GM18873 (cell line): Measurements from ENCODE around the gene SPTBN5.

Source experiments
- ATAC-seq: cut with Tn5 transposase; IDR thresholded peaks from one replicate; pipeline ENCODE4 v1.9.1; 2021; ENCODE audit warnings: mild to moderate bottlenecking, moderate library complexity, moderate number of reproducible peaks; ENCODE audit not compliant: unreplicated experiment, low FRiP score

Gene SPTBN5

DNA sequence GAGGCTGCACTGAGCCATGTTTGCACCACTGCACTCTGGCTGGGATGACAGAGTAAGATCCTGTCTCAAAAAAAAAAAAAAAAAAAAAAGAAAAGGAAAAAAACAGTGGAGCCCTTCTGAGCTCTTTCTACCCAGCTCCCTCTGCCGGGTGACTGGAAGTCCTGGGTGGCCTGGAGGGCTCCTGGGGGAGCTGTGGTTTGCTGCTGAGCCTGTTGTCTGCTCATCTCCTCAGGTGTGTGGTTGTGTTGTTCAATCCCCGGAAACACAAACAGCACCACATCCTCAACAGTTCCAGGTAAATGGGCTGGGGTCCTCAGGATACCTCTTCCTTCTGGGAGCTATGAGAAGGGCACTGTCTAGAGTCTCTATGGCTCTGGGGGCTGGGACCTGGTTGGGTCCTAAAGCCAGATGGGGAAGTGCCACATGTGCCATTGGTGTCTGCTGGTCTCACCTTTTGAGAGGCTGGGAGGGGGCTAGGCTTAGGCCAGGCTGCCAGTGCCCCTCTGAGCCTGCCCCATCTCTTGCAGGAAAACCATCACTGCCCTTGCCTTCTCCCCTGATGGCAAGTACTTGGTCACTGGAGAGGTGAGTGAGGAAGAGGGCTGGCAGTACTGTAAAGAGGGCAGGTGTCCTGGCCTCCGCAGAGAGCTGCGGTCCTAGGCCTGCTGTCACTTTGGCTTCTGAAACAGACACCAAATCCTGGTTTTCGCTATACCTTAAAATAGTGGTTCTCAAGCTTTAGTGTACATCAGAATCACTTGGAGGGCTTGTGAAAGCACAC is 83.0 kb downstream of the SPTBN5 start:
- ATAC-seq: no peak

DNA sequence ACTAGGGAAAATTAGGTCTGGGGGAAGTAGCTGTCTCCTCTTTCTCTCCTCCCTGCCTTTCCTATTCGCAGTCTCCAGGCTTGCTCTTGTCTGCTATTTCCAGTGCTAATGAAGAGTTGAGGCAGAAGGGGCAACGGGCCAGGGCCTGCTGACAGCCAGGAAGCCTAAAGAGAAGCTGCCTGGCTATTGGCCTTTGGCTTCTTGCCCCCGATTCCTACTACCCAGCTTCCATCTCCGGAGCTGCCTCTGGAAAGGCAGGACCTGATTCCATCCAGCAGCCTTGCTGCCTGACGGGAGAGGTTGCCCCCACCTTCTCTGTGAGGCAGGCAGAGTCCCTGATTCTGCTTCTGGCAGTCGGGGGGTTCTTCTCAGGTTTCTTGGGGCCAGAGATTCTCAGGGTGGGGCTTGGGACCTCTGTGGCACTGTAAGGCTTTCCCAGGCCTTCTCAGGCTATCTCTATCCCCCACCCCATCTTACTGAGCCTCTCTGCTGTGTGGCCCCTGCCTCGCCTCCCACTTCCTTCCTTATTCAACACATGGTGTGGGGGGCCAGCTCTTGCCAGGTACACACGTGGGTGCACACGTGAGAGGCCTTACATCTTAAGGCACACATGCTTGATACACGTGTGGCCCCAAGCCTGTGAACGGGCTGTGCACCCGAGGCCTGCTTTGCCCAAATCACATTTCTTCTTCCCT is 84.2 kb downstream of the SPTBN5 start:
- no peak for ATAC-seq

DNA sequence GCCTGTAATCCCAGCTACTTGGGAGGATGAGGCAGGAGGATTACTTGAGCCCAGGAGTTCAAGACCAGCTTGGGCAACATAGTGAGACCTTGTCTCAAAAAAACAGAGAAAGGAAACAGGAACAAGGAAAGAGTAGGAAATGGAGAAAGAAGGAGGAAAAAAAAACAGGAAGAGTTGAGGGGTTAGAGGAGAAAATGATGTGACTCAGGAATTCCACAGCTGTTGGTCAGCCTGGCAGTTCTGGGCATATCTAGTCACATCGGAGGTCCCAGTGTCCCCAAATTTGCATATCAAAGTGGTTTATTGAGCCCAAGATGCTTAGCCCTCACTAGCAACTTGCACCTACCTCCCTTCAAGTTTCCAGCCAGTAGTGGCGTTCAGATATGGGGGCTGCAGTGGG is 84.7 kb downstream of the SPTBN5 start:
- ATAC-seq: no peak

DNA sequence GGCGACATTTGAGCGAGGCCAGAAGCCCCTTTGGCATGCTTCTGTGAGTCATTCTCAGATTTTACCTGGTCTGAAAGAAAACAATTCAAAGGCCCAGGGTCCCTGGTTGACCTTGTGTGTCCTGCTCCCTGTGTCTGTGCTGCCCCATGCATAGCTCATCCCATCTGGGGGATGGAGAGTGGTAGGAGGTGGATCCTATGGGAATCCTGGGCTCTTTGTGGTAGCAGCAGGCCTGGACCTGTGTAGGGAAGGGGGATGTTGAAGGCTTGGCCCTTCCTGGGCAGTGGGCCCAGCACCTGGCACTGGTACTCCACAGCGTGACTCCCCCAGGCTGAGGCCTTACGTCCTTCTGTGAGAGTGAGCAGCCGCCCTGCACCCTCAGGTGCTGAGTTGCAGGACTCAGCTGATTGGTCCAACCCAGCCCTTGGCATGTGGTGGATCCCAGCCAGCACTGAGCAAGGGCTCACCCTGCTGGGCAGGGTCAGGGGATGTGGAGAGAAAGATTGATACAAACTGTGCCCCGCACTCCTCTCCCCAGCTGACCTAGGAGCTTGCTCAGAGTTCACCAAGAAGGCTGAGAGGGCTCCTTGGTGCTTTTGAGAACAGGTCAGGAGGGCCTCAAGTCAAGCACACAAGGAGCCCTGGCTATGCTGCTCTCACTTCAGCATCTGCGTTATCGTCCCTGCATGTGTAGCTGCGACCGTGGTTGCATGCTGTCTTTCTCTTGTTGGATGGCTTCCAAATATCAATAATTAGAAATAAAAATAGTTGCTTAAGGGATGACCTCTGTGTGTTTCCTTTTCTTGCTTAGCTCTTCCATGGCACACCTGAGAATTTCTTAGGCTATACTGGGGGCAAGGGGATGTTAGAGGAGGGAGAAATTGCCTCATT is 87.3 kb downstream of the SPTBN5 start:
- ATAC-seq: no peak

DNA sequence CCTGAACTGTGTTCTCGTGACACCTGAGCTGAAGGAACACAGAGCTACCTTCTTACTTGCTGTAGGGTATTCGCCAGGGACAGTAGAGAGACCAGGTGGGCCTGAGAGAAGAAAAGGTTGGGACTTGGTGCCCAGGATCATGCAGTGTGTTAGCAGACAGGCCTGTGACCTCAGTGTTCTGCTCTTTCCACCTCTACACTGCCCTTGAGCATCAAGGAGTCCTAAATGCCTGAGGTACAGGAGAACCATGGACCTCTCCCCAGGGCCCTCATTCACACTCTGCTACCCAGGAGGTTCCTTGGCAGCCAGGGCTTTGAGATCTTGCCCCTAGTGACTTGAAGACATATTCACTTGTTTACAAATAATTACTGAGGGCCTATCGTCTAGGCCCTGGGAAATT is 88.1 kb downstream of the SPTBN5 start:
- no peak for ATAC-seq

DNA sequence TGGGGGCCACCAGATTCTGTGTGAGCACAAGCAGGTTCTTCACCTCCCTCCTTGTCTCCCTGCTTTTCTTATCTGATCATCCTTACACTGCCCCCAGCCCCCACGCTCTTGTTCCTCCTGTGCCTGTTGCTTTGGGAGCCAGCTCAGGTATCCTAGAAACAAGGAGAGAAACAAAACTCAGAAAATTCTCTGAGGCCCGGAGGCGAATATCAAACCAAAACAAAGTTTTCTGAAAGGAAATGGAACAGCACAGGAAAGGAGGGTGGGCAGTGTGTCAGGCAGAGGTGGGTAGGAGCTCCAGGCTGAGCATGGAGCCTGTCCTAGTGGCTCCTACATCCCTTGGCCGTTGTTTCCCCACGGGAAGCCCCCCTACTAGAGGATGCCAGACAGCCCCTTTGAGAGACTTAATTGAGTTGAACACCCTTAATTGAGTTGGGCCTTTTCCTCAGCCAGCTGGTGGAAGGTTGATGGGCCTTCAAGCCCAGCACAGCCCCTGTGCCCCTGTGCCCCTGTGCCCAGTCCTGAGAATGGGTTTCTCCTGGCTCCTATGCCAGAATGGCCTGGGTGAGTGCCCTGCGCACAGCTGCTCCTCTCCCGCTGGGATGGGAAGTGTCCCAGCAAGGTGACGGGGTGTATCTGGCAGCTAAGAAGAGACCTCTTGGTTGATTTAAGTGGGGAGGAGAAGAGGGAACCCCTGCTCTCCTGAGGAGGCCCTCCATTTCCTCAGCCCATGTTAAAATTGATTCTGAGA is 88.8 kb downstream of the SPTBN5 start:
- no peak for ATAC-seq

DNA sequence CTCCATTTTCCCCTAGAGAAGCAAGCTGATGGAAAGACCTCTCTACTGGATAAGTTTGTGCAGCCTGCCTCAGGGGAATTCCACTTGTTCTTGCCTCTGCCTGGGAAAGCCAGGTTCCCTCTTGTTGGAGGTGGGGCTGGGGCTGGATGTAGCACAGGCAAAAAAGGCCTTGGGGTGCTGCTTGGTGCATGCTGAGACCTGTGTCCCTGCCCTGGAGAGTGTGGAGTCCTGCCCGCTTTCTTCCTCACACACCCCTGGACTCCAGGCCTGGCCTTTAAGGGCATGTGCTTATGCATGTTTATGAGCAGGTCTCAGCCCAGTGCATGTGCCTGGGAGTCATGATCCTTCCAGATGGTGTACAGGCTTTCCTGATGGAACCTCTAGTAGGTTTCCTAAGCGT is 89.5 kb downstream of the SPTBN5 start:
- no peak for ATAC-seq

DNA sequence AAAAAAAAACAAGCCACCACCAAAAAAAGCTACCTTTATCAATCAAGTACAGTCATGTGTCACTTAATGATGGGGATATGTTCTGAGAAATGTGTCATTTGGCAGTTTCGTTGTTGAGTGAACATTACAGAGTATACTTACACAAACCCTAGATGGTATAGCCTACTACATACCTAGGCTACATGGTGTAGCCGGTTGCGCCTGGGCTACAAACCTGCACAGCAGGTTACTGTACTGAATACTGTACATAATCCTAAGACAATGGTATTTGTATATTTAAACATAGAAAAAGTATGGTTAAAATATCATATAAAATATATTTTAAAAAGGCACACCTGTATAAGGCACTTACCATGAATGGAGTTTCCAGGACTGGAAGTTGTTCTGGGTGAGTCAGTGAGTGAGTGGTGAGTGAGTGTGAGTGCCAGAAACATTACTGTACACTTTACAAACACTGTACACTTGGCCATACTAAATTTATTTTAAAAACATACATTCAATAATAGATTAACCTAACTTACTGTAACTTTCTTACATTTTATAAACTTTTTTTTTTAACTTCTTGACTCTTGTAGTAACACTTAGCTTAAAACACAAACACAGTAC is 91.9 kb downstream of the SPTBN5 start:
- ATAC-seq: no peak

DNA sequence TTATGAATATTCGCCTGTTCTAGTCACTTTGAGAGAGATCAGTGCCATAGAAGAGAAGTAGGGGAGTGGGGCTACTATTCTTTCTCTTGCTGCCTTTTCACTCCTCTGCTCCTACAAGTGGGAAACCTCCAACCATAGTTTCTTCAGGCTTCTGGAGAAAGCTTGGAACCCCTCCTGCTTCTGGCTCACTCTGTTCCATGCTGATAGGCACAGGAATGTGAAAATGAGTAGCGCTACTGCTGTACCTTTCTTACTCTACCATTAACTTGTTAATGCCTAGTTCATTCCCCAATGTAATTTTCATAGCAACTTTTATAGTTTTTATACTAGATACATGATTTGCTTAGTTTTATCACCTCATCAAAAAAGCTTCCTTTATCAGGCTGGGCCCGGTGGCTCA is 92.7 kb downstream of the SPTBN5 start:
- no peak for ATAC-seq

DNA sequence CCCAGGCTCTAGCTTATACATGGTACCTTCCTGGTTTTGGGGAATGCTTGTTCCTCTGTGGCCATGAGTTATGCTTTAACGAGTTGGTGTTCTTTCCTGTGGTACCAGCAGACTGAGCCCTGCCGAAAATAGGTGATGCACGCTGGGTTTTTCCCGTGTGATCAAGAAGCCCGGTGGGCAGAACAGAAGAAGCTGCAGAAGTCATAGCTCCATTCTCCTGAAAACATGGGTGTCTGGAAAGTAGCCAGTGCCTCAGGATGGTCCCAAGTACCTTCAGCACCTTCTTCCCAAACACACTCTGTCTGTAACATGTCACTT is 94.4 kb downstream of the SPTBN5 start:
- ATAC-seq: no peak

DNA sequence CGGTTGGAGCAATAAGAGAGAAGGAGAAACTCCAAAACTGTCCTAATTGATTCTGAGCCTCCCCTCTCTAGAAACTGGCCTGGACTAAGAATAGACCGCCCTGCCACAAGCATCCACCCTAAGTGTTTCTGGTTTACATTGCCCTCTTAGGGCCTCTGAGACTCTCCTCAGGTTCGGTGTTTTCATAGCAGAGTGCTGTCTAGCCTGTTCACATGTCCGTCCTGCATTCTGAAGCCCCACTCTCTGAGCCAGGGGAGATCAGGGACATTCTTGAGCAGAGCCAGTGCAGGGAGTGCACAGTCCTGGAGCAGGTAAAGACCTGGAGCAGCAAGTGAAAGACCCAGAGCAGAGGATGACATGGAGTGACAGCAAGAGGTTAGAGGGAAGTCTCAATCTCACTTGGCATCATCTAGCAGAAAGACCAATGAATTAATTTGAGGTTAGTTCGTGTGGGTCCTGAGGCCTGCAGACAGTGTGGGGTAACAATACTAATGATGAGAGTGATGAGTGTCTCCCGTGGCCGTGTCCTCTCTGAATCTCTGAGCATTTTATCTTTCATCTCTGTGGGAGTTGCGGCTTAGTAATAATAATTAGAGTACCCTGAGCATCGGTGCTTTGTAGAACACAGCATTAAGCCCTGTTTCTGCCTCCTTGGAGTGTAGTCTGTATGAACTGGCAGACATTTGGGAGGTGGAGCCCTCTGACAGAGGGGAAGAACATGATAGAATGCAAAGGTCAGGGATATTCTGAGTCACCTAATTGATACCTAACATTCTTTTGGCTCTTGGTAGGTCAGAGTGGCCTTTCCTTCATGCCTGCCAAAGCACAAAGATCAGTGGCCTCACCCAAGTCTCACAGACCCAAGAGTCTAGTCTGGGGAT is 95.0 kb downstream of the SPTBN5 start:
- no peak for ATAC-seq
